ENCODE data around the gene XRN1. TPM values are rescaled to one million over a fixed set of nuclear protein-coding genes. Genes with fewer than 3 reads are reported as not detected.
"Not testable (repeated sequence)": the region's sequence is repeated elsewhere in the genome, so short reads cannot be mapped to it uniquely, and the experiment has no call there.

XRN1 gene
- polyA plus RNA-seq, 1 experiment: 14.3 TPM

- peak overlapping the region; percentile 90 for H3K4me3 ChIP-seq (ENCODE audit: low read depth, low read length)
- ChIA-PET CTCF (no interaction called here), POLR2A (interaction anchor here (0.5 kb wide), 1 partner anchor 130 kb away, joined by 4 read pairs; no protein-coding TSS in a partner anchor)
- no peaks in the 10 kb centered on the region for H3K27me3 ChIP-seq (ENCODE audit: control insufficient read depth, insufficient read depth, low read length)
- DNase-seq (ENCODE audit: low read depth): no peak
- H3K36me3 ChIP-seq (ENCODE audit: control insufficient read depth, insufficient read depth, low read length): 0 out of 2 replicates have a peak, but pooled peaks cover 1% of the 10 kb centered on the region
- no peak for TF ChIP-seq CTCF (IDR thresholded peaks at IDR 0.05; ENCODE audit: insufficient read depth, low read depth, low read length)
These were observed 461 bp downstream of the XRN1 start for GRCh38 chr3:142447301-142447851.

- peak overlapping the region; percentile 90 for H3K4me3 ChIP-seq (ENCODE audit: low read depth, low read length)
- ChIA-PET POLR2A (no interaction called here), CTCF (interaction anchor here (0.5 to 1.3 kb wide), 3 partner anchors 9 to 419 kb away, joined by 3 to 4 read pairs (median 4); no protein-coding TSS in a partner anchor)
- no peak for TF ChIP-seq CTCF (IDR thresholded peaks at IDR 0.05; ENCODE audit: insufficient read depth, low read depth, low read length)
- DNase-seq (ENCODE audit: low read depth): no peak
- H3K36me3 ChIP-seq (ENCODE audit: control insufficient read depth, insufficient read depth, low read length): 0 out of 2 replicates have a peak, but pooled peaks cover 1% of the 10 kb centered on the region
- no peaks in the 10 kb centered on the region for H3K27me3 ChIP-seq (ENCODE audit: control insufficient read depth, insufficient read depth, low read length)
These were observed 2.0 kb downstream of the XRN1 start for GRCh38 chr3:142445816-142446254.

GRCh38 chr3:142444343-142444742 is 3.5 kb downstream of the XRN1 start:
- DNase-seq (ENCODE audit: low read depth): no peak
- ChIA-PET CTCF (no interaction called here), POLR2A (no interaction called here)
- Histone ChIP-seq H3K36me3 (ENCODE audit: control insufficient read depth, insufficient read depth, low read length) (no peaks in the 10 kb centered on the region), H3K27me3 (ENCODE audit: control insufficient read depth, insufficient read depth, low read length) (no peaks in the 10 kb centered on the region), H3K4me3 (ENCODE audit: low read depth, low read length) (no peak overlapping the region)
- TF ChIP-seq CTCF (IDR thresholded peaks at IDR 0.05; ENCODE audit: insufficient read depth, low read depth, low read length): no peak

GRCh38 chr3:142443060-142443459 is 4.8 kb downstream of the XRN1 start:
- CTCF ChIA-PET: interaction anchor here (1.1 kb wide), 1 partner anchor 10 kb away, joined by 3 read pairs; no protein-coding TSS in a partner anchor
- POLR2A ChIA-PET; H3K27me3 ChIP-seq (ENCODE audit: control insufficient read depth, insufficient read depth, low read length); H3K4me3 ChIP-seq (ENCODE audit: low read depth, low read length); DNase-seq (ENCODE audit: low read depth); H3K36me3 ChIP-seq (ENCODE audit: control insufficient read depth, insufficient read depth, low read length): not testable (repeated sequence)

- CTCF ChIA-PET; H3K27me3 ChIP-seq (ENCODE audit: control insufficient read depth, insufficient read depth, low read length); POLR2A ChIA-PET; H3K4me3 ChIP-seq (ENCODE audit: low read depth, low read length); H3K36me3 ChIP-seq (ENCODE audit: control insufficient read depth, insufficient read depth, low read length); DNase-seq (ENCODE audit: low read depth): not testable (repeated sequence)
These were observed 8.2 kb downstream of the XRN1 start for GRCh38 chr3:142439499-142440220.

GRCh38 chr3:142438096-142438495 is 9.7 kb downstream of the XRN1 start:
- H3K36me3 ChIP-seq (ENCODE audit: control insufficient read depth, insufficient read depth, low read length); DNase-seq (ENCODE audit: low read depth); H3K4me3 ChIP-seq (ENCODE audit: low read depth, low read length); POLR2A ChIA-PET; H3K27me3 ChIP-seq (ENCODE audit: control insufficient read depth, insufficient read depth, low read length); CTCF ChIA-PET: not testable (repeated sequence)
